ENCODE measurements around the gene TECTB.

GRCh38 chr10:112353046-112353445 lies 69.8 kb downstream of the TECTB start:
- TF ChIP-seq POLR2A (IDR thresholded peaks at IDR 0.05), result no peak
- no peak for TF ChIP-seq CTCF (IDR thresholded peaks at IDR 0.05)

Measured in esophagus squamous epithelium (tissue), 4 donors.